ENCODE measurements around the gene HACD1.

GRCh38 chr10:17649052-17649451 lies 31.9 kb upstream of the HACD1 start:
- TF ChIP-seq CTCF (IDR thresholded peaks at IDR 0.05), result no peak
- TF ChIP-seq POLR2A (IDR thresholded peaks at IDR 0.05), result no peak

Data from uterus (tissue), 2 donors.